Measurements from ENCODE around the gene TMEM263.

Gene TMEM263

DNA sequence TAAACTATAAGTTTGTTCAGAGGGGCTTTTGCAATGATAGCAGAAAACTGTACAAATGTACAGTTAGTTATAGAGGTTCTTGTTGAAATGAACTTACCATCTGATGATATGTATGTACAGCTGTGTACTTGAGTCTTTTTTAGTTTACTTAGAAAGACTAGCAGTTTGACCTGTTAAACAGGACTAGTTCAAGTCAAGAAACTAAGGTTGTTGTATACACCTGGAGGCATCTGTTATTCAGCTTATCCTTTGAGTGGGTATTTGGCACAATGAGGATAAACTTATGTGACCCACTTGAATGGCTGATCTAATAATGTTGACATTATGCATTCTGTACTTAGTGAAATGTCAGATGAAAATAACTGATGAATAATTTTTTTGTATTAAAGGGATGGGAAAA lies 17.8 kb downstream of the TMEM263 start:
- no peaks in the 10 kb centered on the region for H3K27me3 ChIP-seq (ENCODE audit: insufficient read depth, low read length)
- peaks cover 33% of the 10 kb centered on the region for H3K36me3 ChIP-seq (ENCODE audit: insufficient read depth, low read length)
- H3K4me3 ChIP-seq (ENCODE audit: low read depth, low read length) = no peak overlapping the region
- H3K4me1 ChIP-seq (ENCODE audit: control insufficient read depth, insufficient read depth, low read length, unreplicated experiment) = peaks cover 50% of the 10 kb centered on the region
- H3K79me2 ChIP-seq (ENCODE audit: control insufficient read depth, insufficient read depth, low read length, unreplicated experiment) = peaks cover 34% of the 10 kb centered on the region
- H3K27ac ChIP-seq (ENCODE audit: low read depth, low read length) = no peak overlapping the region
- H2AFZ ChIP-seq (ENCODE audit: low read length, unreplicated experiment) = no peak overlapping the region

DNA sequence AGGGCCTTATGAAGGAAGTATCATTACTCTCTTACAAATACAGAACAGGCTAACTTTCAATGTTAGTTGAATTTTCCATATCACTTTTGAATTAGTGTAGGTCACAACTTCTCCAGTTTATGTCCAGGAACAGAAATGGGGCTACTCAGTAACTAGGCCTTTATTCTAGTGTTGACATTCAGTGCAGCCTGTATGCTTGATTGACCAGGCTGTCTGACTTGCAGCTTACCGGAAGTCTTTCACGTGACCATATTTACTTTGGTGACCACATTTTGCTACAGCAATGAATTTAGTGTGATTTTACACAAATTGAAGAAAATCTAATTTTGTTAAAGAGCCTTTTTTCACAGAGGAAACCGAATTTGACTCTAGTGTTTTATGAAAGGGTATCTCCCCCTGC lies 18.8 kb downstream of the TMEM263 start:
- no peak overlapping the region for H2AFZ ChIP-seq (ENCODE audit: low read length, unreplicated experiment)
- H3K27me3 ChIP-seq (ENCODE audit: insufficient read depth, low read length) = no peaks in the 10 kb centered on the region
- peaks cover 50% of the 10 kb centered on the region for H3K4me1 ChIP-seq (ENCODE audit: control insufficient read depth, insufficient read depth, low read length, unreplicated experiment)
- no peak overlapping the region for H3K4me3 ChIP-seq (ENCODE audit: low read depth, low read length)
- no peak overlapping the region for H3K27ac ChIP-seq (ENCODE audit: low read depth, low read length)
- peaks cover 29% of the 10 kb centered on the region for H3K79me2 ChIP-seq (ENCODE audit: control insufficient read depth, insufficient read depth, low read length, unreplicated experiment)
- H3K36me3 ChIP-seq (ENCODE audit: insufficient read depth, low read length) = peaks cover 27% of the 10 kb centered on the region

DNA sequence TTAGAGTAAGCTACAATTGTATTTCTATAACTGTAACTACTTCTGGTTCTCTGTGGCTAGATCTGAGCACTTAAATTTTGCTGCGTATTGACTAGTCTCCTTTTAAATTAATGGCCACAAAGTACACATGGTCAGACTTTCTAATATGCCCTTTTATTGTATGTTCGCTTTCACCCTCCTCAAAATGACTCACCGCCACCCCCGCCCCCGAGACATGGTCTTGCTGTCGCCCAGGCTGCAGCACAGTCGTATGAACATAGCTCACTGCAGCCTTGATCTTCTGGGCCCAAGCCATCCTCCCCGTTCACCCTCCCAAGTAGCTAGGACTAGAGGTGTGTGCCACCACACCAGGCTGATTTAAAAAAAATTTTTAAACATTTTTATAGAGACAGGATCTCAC lies 19.4 kb downstream of the TMEM263 start:
- H3K27ac ChIP-seq (ENCODE audit: low read depth, low read length) = no peak overlapping the region
- no peak overlapping the region for H2AFZ ChIP-seq (ENCODE audit: low read length, unreplicated experiment)
- H3K27me3 ChIP-seq (ENCODE audit: insufficient read depth, low read length) = no peaks in the 10 kb centered on the region
- peaks cover 22% of the 10 kb centered on the region for H3K36me3 ChIP-seq (ENCODE audit: insufficient read depth, low read length)
- H3K4me3 ChIP-seq (ENCODE audit: low read depth, low read length) = no peak overlapping the region
- H3K4me1 ChIP-seq (ENCODE audit: control insufficient read depth, insufficient read depth, low read length, unreplicated experiment) = peaks cover 50% of the 10 kb centered on the region
- H3K79me2 ChIP-seq (ENCODE audit: control insufficient read depth, insufficient read depth, low read length, unreplicated experiment) = peaks cover 26% of the 10 kb centered on the region

DNA sequence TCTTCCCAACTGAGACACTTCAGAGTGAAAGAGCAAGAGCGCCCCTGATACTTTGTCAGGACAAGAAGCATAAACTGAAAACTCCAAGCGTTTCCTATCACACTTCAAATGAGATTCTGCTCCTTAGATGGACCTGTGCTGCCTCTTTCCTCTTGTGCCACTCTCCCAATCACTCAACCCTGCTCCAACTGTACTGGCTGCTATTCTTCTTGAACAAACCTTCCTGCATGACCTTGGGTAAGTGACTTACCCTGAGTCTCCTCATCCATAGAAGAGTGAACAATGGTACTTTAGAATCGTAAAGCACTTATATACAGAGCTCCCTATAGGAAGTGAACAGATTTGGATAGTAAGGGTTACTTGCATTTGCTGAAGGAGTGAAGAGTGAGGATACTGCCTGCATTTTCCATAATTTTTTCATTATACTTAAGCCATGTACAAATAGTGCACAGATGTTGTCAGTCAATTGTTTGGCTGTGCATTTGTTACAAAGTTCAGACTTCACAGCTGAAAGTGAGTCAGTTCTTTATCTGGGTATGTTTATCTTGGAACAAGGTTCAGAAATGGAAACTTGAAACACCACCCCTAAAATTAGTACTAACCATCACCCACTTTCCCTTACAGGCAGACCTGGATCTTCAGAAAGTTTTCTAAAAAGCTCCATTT lies 20.4 kb downstream of the TMEM263 start:
- no peak overlapping the region for H2AFZ ChIP-seq (ENCODE audit: low read length, unreplicated experiment)
- H3K4me3 ChIP-seq (ENCODE audit: low read depth, low read length) = no peak overlapping the region
- H3K79me2 ChIP-seq (ENCODE audit: control insufficient read depth, insufficient read depth, low read length, unreplicated experiment) = peaks cover 20% of the 10 kb centered on the region
- H3K4me1 ChIP-seq (ENCODE audit: control insufficient read depth, insufficient read depth, low read length, unreplicated experiment) = peaks cover 50% of the 10 kb centered on the region
- peaks cover 17% of the 10 kb centered on the region for H3K36me3 ChIP-seq (ENCODE audit: insufficient read depth, low read length)
- peak overlapping the region; percentile 55 for H3K27ac ChIP-seq (ENCODE audit: low read depth, low read length)
- no peaks in the 10 kb centered on the region for H3K27me3 ChIP-seq (ENCODE audit: insufficient read depth, low read length)

DNA sequence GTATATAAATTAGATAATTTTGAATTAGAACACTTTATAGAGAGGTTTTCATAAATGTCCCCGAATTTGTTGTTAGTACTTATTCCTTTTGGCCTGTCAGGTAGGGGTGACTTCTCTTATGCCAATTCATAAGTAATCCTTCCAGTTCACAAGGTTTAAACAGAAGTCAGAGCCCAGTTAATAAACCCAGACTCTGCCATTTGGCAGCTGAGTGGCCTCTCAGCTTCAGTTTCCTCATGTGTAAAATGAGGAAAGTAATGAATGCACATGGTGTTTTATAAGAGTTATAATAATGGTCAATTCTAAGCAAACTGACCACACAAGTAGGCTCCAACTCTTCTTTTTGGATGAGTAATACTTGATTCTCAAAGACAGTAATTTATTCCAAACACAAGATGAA lies 21.0 kb downstream of the TMEM263 start:
- Histone ChIP-seq H3K4me3 (ENCODE audit: low read depth, low read length) (no peak overlapping the region), H3K27me3 (ENCODE audit: insufficient read depth, low read length) (no peaks in the 10 kb centered on the region), H3K79me2 (ENCODE audit: control insufficient read depth, insufficient read depth, low read length, unreplicated experiment) (peaks cover 15% of the 10 kb centered on the region), H3K4me1 (ENCODE audit: control insufficient read depth, insufficient read depth, low read length, unreplicated experiment) (peaks cover 50% of the 10 kb centered on the region), H3K27ac (ENCODE audit: low read depth, low read length) (peak overlapping the region; percentile 55), H2AFZ (ENCODE audit: low read length, unreplicated experiment) (no peak overlapping the region), H3K36me3 (ENCODE audit: insufficient read depth, low read length) (peaks cover 12% of the 10 kb centered on the region; the same call in 1 of the 2 replicates)

DNA sequence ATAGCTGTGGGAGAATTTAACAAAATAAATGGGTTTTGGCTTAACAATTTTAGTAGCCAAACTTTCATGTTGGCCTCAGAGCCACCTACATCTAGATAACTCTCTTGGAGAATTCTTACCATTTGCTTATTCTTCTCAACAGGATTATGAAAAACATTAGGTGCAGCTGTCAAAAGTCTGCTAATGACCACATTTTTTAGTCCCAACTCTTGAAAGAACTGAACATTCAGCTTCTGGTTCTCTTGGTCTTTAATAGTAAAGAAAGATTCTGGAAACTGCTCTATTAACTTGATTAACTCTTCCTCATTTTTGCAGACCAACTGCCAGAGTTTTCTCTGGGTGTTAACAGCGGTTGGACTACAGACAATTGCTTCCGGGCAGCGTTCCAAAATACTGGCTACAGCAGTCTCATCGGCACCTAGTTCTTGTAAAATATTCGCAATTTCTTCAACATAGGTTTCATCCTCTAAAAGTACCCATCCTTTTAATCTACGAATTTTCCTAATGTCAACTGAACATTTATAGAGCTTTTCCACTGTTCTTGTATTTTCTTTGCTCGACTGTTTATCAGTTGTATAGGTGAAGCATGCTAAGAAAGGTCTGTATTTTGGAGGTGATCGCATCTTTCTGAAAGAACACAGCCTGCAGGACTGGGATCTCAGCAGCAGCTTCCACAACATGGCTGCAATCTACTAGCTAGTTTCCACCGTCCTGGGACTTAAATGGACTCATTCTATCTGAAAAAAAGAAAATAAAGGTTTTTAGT lies 22.5 kb downstream of the TMEM263 start:
- peaks cover 50% of the 10 kb centered on the region for H3K4me1 ChIP-seq (ENCODE audit: control insufficient read depth, insufficient read depth, low read length, unreplicated experiment)

DNA sequence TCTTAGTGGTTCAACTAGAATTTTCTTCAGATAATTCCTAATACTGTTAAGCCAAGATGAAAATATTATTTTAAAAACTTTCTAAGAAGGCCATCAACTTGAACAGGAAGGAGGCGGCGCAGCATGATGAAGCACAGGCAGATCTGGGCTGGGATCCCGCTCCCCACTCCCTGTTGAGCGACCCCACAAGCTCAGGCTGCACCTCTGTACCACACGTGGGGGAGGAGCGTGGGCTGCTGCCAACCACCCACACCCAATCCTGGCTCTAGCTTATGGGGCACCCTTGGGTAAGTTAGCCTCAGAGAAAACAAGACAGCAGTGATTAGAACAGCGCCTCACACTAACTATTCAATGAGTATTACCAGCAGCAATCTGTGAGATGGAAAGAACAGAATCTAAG lies 25.2 kb downstream of the TMEM263 start:
- no peak overlapping the region for H3K27ac ChIP-seq (ENCODE audit: low read depth, low read length)
- no peak overlapping the region for H3K4me3 ChIP-seq (ENCODE audit: low read depth, low read length)
- no peaks in the 10 kb centered on the region for H3K36me3 ChIP-seq (ENCODE audit: insufficient read depth, low read length)
- H2AFZ ChIP-seq (ENCODE audit: low read length, unreplicated experiment) = no peak overlapping the region
- H3K4me1 ChIP-seq (ENCODE audit: control insufficient read depth, insufficient read depth, low read length, unreplicated experiment) = peaks cover 34% of the 10 kb centered on the region
- peaks cover 9% of the 10 kb centered on the region for H3K79me2 ChIP-seq (ENCODE audit: control insufficient read depth, insufficient read depth, low read length, unreplicated experiment)
- H3K27me3 ChIP-seq (ENCODE audit: insufficient read depth, low read length) = no peaks in the 10 kb centered on the region

More for the DNA sequence above, 22.5 kb downstream of the TMEM263 start:
- Histone ChIP-seq H3K36me3 (ENCODE audit: insufficient read depth, low read length) (peaks cover 7% of the 10 kb centered on the region; the same call in 1 of the 2 replicates), H3K27ac (ENCODE audit: low read depth, low read length) (no peak overlapping the region), H3K4me3 (ENCODE audit: low read depth, low read length) (no peak overlapping the region), H3K79me2 (ENCODE audit: control insufficient read depth, insufficient read depth, low read length, unreplicated experiment) (peaks cover 8% of the 10 kb centered on the region), H3K27me3 (ENCODE audit: insufficient read depth, low read length) (no peaks in the 10 kb centered on the region), H2AFZ (ENCODE audit: low read length, unreplicated experiment) (no peak overlapping the region)

DNA sequence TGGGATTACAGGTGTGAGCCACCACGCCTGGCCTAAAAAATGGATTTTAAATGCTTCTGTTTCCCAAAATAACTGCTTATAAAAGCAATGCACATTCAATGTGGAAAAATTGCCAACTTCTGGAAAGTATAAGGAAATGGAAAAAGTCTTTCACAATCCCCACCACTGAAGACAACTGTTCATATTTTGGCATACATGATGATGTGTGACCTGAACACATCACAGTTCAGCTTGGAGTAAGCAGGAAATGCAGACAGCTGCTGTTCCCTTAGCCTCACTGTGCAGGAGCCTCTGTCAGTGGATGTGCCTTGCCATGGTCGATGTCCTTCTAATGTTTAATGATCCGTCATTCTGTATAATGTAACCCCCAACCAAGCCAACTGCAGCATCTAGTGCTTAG lies 26.1 kb downstream of the TMEM263 start:
- Histone ChIP-seq H3K36me3 (ENCODE audit: insufficient read depth, low read length) (no peaks in the 10 kb centered on the region), H3K79me2 (ENCODE audit: control insufficient read depth, insufficient read depth, low read length, unreplicated experiment) (peaks cover 14% of the 10 kb centered on the region), H3K27me3 (ENCODE audit: insufficient read depth, low read length) (no peaks in the 10 kb centered on the region), H3K4me3 (ENCODE audit: low read depth, low read length) (no peak overlapping the region), H3K27ac (ENCODE audit: low read depth, low read length) (no peak overlapping the region), H2AFZ (ENCODE audit: low read length, unreplicated experiment) (no peak overlapping the region), H3K4me1 (ENCODE audit: control insufficient read depth, insufficient read depth, low read length, unreplicated experiment) (peaks cover 27% of the 10 kb centered on the region)

DNA sequence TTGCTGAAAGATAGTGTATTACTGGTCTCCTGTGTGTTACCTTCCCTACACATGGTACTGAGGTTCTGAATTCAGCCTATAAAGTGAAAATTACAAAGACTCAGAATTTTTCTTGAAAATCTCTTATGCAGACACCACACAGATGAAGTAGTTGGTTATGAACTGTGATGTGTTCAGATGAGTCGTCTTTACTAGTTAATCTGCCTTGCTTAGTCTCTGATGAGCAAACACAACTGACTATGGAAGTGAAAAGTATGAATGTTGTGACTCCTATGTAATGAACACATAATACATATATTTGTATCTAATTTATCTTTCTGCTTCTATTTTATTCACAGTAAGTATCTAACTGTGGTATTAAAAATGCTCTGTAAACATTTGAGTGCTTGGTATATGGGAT lies 26.5 kb downstream of the TMEM263 start:
- no peaks in the 10 kb centered on the region for H3K36me3 ChIP-seq (ENCODE audit: insufficient read depth, low read length)

DNA sequence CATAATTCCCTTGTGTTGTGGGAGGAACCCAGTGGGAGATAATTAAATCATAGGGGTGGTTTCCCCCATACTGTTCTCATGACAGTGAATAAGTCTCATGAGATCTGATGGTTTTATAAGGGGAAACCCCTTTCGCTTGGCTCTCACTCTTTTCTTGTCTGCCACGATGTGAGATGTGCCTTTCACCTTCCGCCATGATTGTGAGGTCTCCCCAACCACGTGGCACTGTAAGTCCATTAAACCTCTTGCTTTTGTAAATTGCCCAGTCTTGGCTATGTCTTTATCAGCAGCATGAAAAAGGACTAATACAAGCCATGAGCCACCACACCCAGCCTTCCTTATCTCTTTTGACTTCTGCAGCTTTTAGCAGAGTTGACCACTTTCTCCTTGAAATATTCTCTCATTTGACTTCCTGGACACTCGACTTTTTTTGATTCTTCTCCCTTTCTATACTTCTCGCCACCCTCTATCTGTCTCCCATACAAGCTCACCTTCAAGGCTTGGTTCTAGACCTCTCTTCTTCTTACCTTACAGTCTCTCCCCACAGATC lies 29.0 kb downstream of the TMEM263 start:
- Histone ChIP-seq H3K27ac (ENCODE audit: low read depth, low read length) (no peak overlapping the region), H3K27me3 (ENCODE audit: insufficient read depth, low read length) (no peaks in the 10 kb centered on the region), H3K79me2 (ENCODE audit: control insufficient read depth, insufficient read depth, low read length, unreplicated experiment) (peaks cover 14% of the 10 kb centered on the region), H2AFZ (ENCODE audit: low read length, unreplicated experiment) (no peak overlapping the region), H3K36me3 (ENCODE audit: insufficient read depth, low read length) (no peaks in the 10 kb centered on the region), H3K4me1 (ENCODE audit: control insufficient read depth, insufficient read depth, low read length, unreplicated experiment) (peaks cover 24% of the 10 kb centered on the region), H3K4me3 (ENCODE audit: low read depth, low read length) (no peak overlapping the region)

More for the DNA sequence above, 26.5 kb downstream of the TMEM263 start:
- H3K27me3 ChIP-seq (ENCODE audit: insufficient read depth, low read length) = no peaks in the 10 kb centered on the region
- H3K4me1 ChIP-seq (ENCODE audit: control insufficient read depth, insufficient read depth, low read length, unreplicated experiment) = peaks cover 23% of the 10 kb centered on the region
- no peak overlapping the region for H3K4me3 ChIP-seq (ENCODE audit: low read depth, low read length)
- peaks cover 14% of the 10 kb centered on the region for H3K79me2 ChIP-seq (ENCODE audit: control insufficient read depth, insufficient read depth, low read length, unreplicated experiment)
- no peak overlapping the region for H3K27ac ChIP-seq (ENCODE audit: low read depth, low read length)
- no peak overlapping the region for H2AFZ ChIP-seq (ENCODE audit: low read length, unreplicated experiment)

Measured in ACC112 (cell line).